K562 (cell line): ENCODE measurements around the gene SCAP. TPM values are rescaled to one million over a fixed set of nuclear protein-coding genes. Genes with fewer than 3 reads are reported as not detected.

ENCODE experiments used
- CXXC5 ChIP-seq: fragments of 250-450 bp; sonication (Bioruptor Pico); IDR thresholded peaks from 2 replicates; pipeline ENCODE4 v1.8.0; 2022; ENCODE audit warnings: inconsistent platforms, mild to moderate bottlenecking, moderate library complexity
- E2F3 ChIP-seq: fragments of 250-450 bp; sonication (Bioruptor Pico); IDR thresholded peaks from 2 replicates; pipeline ENCODE4 v1.4.0; 2020; ENCODE audit warnings: mild to moderate bottlenecking
- GTF2A2 ChIP-seq: IDR thresholded peaks from 2 replicates; pipeline ENCODE4 v1.6.1; 2016; ENCODE audit warnings: mild to moderate bottlenecking, missing genetic modification characterization, missing compliant biosample characterization
- HIVEP1 ChIP-seq: fragments of 250-450 bp; sonication (Bioruptor Pico); IDR thresholded peaks from 2 replicates; pipeline ENCODE4 v1.4.0; 2020; ENCODE audit warnings: mild to moderate bottlenecking
- LCOR ChIP-seq: sonication (generic); formaldehyde crosslinking; IDR thresholded peaks from 2 replicates; pipeline ENCODE4 v1.8.0; 2022; ENCODE audit warnings: mild to moderate bottlenecking, missing genetic modification reagents
- RAD21 ChIP-seq, 2 experiments: fragments of 250-450 bp in 1 of 2; fragments of 450-650 bp in 1 of 2; sonication (Bioruptor Pico) in 1 of 2; formaldehyde crosslinking in 1 of 2; IDR thresholded peaks in 1 of 2; conservative IDR thresholded peaks in 1 of 2; 2 replicates each; pipeline versions ENCODE4 v1.4.0 to v1.8.0; 2020 to 2022; ENCODE audit warnings: mild to moderate bottlenecking in 2 of 2, moderate library complexity in 1 of 2
- RUNX1 ChIP-seq: sonication (generic); IDR thresholded peaks from 2 replicates; pipeline ENCODE4 v1.6.1; 2016; ENCODE audit warnings: antibody characterized with exemption, low read depth
- SPI1 ChIP-seq: IDR thresholded peaks from 2 replicates; pipeline ENCODE4 v1.6.1; 2011; ENCODE audit warnings: low read depth, low read length, control low read depth, borderline replicate concordance
- SRSF9 ChIP-seq: fragments of 200-400 bp; formaldehyde crosslinking; IDR thresholded peaks from 2 replicates; pipeline ENCODE4 v1.6.1; 2017; ENCODE audit warnings: low read depth, low read length, borderline replicate concordance
- ZNF274 ChIP-seq: IDR thresholded peaks from 2 replicates; pipeline ENCODE4 v1.6.1; 2011; ENCODE audit warnings: low read depth, mild to moderate bottlenecking, low read length, moderate library complexity, borderline replicate concordance
- ZNF436 ChIP-seq: fragments of 250-450, 450-650 bp; sonication (Bioruptor Pico); formaldehyde crosslinking; IDR thresholded peaks from 2 replicates; pipeline ENCODE4 v1.7.0; 2020; ENCODE audit warnings: mild to moderate bottlenecking
- polyA plus RNA-seq, 8 experiments: library from polyadenylated mRNA; depleted of rRNA in 4 of 8; stranded (reverse) in 5 of 8; unstranded in 3 of 8; fragments of >200 nt; fragmentation: Nextera tagmentation in 2 of 8; fragmentation: Illumina TruSeq in 1 of 8; extraction: Ambion mirVana in 2 of 8; extraction: Trizol in 1 of 8; gene quantifications; 2 replicates each; pipeline versions ENCODE4 v1.2.1 to v1.2.3, GENCODE V29; 2011 to 2014; ENCODE audit warnings: inconsistent platforms in 1 of 8, missing spikeins in 1 of 8
- total RNA-seq, 7 experiments: library from RNA; depleted of rRNA in 6 of 7; stranded (reverse); fragments of >200 nt in 6 of 7; fragmentation: Illumina TruSeq in 2 of 7; extraction: Trizol in 2 of 7; gene quantifications; 2 replicates each; pipeline versions ENCODE4 v1.2.1 to v1.2.3, GENCODE V29; 2011 to 2021; ENCODE audit warnings: low replicate concordance in 1 of 7
- TF ChIP-seq, protein P1 (sequence below): sonication (generic); formaldehyde crosslinking; IDR thresholded peaks from 2 replicates; pipeline ENCODE4 v1.8.1; 2023; ENCODE audit warnings: mild to moderate bottlenecking, missing genetic modification reagents
- TF ChIP-seq, protein P2 (sequence below): sonication (generic); formaldehyde crosslinking; IDR thresholded peaks from 2 replicates; pipeline ENCODE4 v1.8.1; 2023; ENCODE audit warnings: mild to moderate bottlenecking, missing genetic modification reagents
- TF ChIP-seq, protein P3 (sequence below): fragments of 250-450 bp; sonication (Bioruptor Pico); IDR thresholded peaks from 2 replicates; pipeline ENCODE4 v1.6.1; 2021; ENCODE audit warnings: mild to moderate bottlenecking
- TF ChIP-seq, protein P4 (sequence below): sonication (generic); formaldehyde crosslinking; IDR thresholded peaks from 2 replicates; pipeline ENCODE4 v1.9.0; 2022; ENCODE audit warnings: mild to moderate bottlenecking, missing genetic modification reagents
- TF ChIP-seq, protein P5 (sequence below), 2 experiments: fragments of 150-350 bp in 1 of 2; IDR thresholded peaks; 2 replicates each; pipeline ENCODE4 v1.6.1; 2012 to 2016; ENCODE audit warnings: low read depth in 2 of 2, low read length in 2 of 2, mild to moderate bottlenecking in 1 of 2, moderate library complexity in 1 of 2
- TF ChIP-seq, protein P6 (sequence below): fragments of 250-450 bp; sonication (Bioruptor Pico); IDR thresholded peaks from 2 replicates; pipeline ENCODE4 v1.8.0; 2021; ENCODE audit warnings: mild to moderate bottlenecking, moderate library complexity

SCAP gene
- total and polyA plus RNA-seq, 9 of the 15 experiments (the other 6 are each of a cell fraction or from before 2014, with no cell fraction given) = 2.6 to 104 (median 37.8) TPM

DNA sequence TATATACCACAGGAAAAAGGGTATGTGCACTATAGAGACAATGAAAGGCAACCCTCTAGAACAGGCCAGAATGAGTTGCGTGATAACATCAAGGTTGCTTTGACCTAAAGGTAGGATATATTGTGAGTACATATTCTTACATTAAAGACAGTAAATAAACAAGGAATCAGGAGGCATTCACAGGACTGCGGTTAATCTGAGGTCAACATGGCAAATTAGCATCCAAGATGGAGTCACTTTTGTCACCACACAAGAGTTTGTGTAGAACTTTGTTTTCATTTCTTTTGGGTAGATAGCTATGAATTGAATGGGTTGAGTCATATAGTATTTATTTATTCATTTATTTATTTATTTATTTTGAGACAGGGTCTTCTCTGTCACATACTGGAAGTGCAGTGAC, 11.5 kb upstream of the SCAP start (continued):
- TF ChIP-seq, protein P1, sequence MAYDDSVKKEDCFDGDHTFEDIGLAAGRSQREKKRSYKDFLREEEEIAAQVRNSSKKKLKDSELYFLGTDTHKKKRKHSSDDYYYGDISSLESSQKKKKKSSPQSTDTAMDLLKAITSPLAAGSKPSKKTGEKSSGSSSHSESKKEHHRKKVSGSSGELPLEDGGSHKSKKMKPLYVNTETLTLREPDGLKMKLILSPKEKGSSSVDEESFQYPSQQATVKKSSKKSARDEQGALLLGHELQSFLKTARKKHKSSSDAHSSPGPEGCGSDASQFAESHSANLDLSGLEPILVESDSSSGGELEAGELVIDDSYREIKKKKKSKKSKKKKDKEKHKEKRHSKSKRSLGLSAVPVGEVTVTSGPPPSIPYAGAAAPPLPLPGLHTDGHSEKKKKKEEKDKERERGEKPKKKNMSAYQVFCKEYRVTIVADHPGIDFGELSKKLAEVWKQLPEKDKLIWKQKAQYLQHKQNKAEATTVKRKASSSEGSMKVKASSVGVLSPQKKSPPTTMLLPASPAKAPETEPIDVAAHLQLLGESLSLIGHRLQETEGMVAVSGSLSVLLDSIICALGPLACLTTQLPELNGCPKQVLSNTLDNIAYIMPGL (CRISPR knock-in tag) = no peak
- TF ChIP-seq RUNX1 (no peak), SPI1 (no peak), ZNF274 (no peak), SRSF9 (no peak), CXXC5 (CRISPR knock-in tag) (0 out of 2 replicates have a peak, but pooled peaks have one; percentile 45), RAD21 (CRISPR knock-in tag; conservative IDR thresholded peaks at IDR 0.05 in 1 of 2, IDR thresholded peaks at IDR 0.05 in 1 of 2) (no peak), LCOR (CRISPR knock-in tag) (no peak), ZNF436 (CRISPR knock-in tag) (no peak), GTF2A2 (tag) (no peak), HIVEP1 (CRISPR knock-in tag) (no peak), E2F3 (CRISPR knock-in tag) (no peak)
- TF ChIP-seq, protein P2, sequence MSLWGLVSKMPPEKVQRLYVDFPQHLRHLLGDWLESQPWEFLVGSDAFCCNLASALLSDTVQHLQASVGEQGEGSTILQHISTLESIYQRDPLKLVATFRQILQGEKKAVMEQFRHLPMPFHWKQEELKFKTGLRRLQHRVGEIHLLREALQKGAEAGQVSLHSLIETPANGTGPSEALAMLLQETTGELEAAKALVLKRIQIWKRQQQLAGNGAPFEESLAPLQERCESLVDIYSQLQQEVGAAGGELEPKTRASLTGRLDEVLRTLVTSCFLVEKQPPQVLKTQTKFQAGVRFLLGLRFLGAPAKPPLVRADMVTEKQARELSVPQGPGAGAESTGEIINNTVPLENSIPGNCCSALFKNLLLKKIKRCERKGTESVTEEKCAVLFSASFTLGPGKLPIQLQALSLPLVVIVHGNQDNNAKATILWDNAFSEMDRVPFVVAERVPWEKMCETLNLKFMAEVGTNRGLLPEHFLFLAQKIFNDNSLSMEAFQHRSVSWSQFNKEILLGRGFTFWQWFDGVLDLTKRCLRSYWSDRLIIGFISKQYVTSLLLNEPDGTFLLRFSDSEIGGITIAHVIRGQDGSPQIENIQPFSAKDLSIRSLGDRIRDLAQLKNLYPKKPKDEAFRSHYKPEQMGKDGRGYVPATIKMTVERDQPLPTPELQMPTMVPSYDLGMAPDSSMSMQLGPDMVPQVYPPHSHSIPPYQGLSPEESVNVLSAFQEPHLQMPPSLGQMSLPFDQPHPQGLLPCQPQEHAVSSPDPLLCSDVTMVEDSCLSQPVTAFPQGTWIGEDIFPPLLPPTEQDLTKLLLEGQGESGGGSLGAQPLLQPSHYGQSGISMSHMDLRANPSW (CRISPR knock-in tag) = no peak
- TF ChIP-seq, protein P3, sequence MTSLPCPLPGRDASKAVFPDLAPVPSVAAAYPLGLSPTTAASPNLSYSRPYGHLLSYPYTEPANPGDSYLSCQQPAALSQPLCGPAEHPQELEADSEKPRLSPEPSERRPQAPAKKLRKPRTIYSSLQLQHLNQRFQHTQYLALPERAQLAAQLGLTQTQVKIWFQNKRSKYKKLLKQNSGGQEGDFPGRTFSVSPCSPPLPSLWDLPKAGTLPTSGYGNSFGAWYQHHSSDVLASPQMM (CRISPR knock-in tag) = no peak
- TF ChIP-seq, protein P4, sequence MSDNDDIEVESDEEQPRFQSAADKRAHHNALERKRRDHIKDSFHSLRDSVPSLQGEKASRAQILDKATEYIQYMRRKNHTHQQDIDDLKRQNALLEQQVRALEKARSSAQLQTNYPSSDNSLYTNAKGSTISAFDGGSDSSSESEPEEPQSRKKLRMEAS (CRISPR knock-in tag) = no peak
- TF ChIP-seq, protein P5, sequence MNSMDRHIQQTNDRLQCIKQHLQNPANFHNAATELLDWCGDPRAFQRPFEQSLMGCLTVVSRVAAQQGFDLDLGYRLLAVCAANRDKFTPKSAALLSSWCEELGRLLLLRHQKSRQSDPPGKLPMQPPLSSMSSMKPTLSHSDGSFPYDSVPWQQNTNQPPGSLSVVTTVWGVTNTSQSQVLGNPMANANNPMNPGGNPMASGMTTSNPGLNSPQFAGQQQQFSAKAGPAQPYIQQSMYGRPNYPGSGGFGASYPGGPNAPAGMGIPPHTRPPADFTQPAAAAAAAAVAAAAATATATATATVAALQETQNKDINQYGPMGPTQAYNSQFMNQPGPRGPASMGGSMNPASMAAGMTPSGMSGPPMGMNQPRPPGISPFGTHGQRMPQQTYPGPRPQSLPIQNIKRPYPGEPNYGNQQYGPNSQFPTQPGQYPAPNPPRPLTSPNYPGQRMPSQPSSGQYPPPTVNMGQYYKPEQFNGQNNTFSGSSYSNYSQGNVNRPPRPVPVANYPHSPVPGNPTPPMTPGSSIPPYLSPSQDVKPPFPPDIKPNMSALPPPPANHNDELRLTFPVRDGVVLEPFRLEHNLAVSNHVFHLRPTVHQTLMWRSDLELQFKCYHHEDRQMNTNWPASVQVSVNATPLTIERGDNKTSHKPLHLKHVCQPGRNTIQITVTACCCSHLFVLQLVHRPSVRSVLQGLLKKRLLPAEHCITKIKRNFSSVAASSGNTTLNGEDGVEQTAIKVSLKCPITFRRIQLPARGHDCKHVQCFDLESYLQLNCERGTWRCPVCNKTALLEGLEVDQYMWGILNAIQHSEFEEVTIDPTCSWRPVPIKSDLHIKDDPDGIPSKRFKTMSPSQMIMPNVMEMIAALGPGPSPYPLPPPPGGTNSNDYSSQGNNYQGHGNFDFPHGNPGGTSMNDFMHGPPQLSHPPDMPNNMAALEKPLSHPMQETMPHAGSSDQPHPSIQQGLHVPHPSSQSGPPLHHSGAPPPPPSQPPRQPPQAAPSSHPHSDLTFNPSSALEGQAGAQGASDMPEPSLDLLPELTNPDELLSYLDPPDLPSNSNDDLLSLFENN (IDR thresholded peaks at IDR 0.05; ENCODE audit: low read depth in 2 of 2, low read length in 2 of 2) = no peak
- TF ChIP-seq, protein P6, sequence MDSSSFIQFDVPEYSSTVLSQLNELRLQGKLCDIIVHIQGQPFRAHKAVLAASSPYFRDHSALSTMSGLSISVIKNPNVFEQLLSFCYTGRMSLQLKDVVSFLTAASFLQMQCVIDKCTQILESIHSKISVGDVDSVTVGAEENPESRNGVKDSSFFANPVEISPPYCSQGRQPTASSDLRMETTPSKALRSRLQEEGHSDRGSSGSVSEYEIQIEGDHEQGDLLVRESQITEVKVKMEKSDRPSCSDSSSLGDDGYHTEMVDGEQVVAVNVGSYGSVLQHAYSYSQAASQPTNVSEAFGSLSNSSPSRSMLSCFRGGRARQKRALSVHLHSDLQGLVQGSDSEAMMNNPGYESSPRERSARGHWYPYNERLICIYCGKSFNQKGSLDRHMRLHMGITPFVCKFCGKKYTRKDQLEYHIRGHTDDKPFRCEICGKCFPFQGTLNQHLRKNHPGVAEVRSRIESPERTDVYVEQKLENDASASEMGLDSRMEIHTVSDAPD (CRISPR knock-in tag) = no peak
